ENCODE data around the gene AP1B1. TPM values are rescaled to one million over a fixed set of nuclear protein-coding genes. Genes with fewer than 3 reads are reported as not detected.

AP1B1 gene
- total and polyA plus RNA-seq, 4 donors = 17.6 to 63.4 (median 44.0) TPM

DNA sequence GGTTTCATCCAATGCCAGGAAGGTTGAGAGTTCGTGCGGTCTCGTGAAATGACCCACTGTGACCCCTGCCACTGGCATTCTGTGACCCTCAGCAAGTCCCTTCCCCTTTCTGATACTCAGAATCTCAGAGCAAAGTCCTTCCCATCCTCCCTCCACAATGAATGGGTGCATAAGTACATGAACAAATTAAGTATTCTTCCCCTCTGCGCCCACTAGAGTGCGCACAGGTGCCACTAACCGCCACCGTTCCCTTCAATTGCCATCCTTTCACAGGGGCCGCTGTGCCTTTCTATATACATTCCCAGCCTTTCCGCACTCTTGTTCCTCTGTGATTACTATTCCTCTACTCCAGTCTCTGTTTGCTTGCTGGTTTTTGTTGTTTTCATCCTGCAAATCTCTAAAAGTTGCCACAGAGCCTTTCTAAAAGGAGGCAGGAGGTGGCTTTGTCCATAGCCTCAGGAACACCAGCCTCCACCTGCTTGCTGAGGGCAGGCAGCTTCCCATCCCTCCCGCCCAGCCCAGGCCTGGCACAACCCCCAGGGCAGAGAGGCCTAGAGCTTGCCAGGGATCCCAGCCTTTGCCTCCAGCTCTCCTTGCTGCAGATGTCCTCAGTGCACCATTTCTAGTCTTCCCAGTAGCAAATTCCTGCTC, 6.7 kb upstream of the AP1B1 start:
- Histone ChIP-seq H3K36me3 (ENCODE audit: control insufficient read depth in 4 of 4, insufficient read depth in 3 of 4, low read depth in 1 of 4, low read length in 3 of 4) (no peaks in the 10 kb centered on the region), H3K9ac (ENCODE audit: low read depth in 1 of 2, low read length in 2 of 2) (no peak overlapping the region), H3K9me3 (ENCODE audit: control insufficient read depth in 4 of 4, low read length in 3 of 4) (no peaks in the 10 kb centered on the region), H3K4me1 (ENCODE audit: control insufficient read depth in 4 of 4, insufficient read depth in 4 of 4, low read length in 3 of 4) (peaks cover 5 to 11% (median 9%) of the 10 kb centered on the region in 4 donors), H3K27ac (ENCODE audit: low read depth in 1 of 2, low read length in 2 of 2) (no peak overlapping the region), H3K4me3 (ENCODE audit: low read depth in 1 of 3, low read length in 3 of 3) (no peak overlapping the region), H3K27me3 (ENCODE audit: control insufficient read depth in 4 of 4, insufficient read depth in 4 of 4, low read length in 3 of 4) (no peaks in the 10 kb centered on the region)
- 7% methylated on average over 10 of the region's 10 CpGs for WGBS
- DNase-seq (ENCODE audit: low spot score) = peak; percentile 67
- TF ChIP-seq HNF4G (IDR thresholded peaks at IDR 0.05) (peak; percentile 90), EGR1 (IDR thresholded peaks at IDR 0.05; ENCODE audit: low read depth in 2 of 2) (no peak), RXRA (IDR thresholded peaks at IDR 0.05) (peak; percentile 19 to 64), HNF4A (conservative IDR thresholded peaks at IDR 0.05) (peak; percentile 80 to 92), JUND (IDR thresholded peaks at IDR 0.05) (no peak), TAF1 (conservative IDR thresholded peaks at IDR 0.05) (no peak), SP1 (IDR thresholded peaks at IDR 0.05) (peak; percentile 45), FOXA1 (IDR thresholded peaks at IDR 0.05) (no peak), RAD21 (IDR thresholded peaks at IDR 0.05) (peak; percentile 94 to 96)
- TF ChIP-seq, protein P1, sequence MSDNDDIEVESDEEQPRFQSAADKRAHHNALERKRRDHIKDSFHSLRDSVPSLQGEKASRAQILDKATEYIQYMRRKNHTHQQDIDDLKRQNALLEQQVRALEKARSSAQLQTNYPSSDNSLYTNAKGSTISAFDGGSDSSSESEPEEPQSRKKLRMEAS (IDR thresholded peaks at IDR 0.05) = no peak
- TF ChIP-seq, protein P2, sequence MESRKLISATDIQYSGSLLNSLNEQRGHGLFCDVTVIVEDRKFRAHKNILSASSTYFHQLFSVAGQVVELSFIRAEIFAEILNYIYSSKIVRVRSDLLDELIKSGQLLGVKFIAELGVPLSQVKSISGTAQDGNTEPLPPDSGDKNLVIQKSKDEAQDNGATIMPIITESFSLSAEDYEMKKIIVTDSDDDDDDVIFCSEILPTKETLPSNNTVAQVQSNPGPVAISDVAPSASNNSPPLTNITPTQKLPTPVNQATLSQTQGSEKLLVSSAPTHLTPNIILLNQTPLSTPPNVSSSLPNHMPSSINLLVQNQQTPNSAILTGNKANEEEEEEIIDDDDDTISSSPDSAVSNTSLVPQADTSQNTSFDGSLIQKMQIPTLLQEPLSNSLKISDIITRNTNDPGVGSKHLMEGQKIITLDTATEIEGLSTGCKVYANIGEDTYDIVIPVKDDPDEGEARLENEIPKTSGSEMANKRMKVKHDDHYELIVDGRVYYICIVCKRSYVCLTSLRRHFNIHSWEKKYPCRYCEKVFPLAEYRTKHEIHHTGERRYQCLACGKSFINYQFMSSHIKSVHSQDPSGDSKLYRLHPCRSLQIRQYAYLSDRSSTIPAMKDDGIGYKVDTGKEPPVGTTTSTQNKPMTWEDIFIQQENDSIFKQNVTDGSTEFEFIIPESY (IDR thresholded peaks at IDR 0.05) = no peak
- TF ChIP-seq, protein P3, sequence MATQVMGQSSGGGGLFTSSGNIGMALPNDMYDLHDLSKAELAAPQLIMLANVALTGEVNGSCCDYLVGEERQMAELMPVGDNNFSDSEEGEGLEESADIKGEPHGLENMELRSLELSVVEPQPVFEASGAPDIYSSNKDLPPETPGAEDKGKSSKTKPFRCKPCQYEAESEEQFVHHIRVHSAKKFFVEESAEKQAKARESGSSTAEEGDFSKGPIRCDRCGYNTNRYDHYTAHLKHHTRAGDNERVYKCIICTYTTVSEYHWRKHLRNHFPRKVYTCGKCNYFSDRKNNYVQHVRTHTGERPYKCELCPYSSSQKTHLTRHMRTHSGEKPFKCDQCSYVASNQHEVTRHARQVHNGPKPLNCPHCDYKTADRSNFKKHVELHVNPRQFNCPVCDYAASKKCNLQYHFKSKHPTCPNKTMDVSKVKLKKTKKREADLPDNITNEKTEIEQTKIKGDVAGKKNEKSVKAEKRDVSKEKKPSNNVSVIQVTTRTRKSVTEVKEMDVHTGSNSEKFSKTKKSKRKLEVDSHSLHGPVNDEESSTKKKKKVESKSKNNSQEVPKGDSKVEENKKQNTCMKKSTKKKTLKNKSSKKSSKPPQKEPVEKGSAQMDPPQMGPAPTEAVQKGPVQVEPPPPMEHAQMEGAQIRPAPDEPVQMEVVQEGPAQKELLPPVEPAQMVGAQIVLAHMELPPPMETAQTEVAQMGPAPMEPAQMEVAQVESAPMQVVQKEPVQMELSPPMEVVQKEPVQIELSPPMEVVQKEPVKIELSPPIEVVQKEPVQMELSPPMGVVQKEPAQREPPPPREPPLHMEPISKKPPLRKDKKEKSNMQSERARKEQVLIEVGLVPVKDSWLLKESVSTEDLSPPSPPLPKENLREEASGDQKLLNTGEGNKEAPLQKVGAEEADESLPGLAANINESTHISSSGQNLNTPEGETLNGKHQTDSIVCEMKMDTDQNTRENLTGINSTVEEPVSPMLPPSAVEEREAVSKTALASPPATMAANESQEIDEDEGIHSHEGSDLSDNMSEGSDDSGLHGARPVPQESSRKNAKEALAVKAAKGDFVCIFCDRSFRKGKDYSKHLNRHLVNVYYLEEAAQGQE (IDR thresholded peaks at IDR 0.05) = no peak
- TF ChIP-seq, protein P4, sequence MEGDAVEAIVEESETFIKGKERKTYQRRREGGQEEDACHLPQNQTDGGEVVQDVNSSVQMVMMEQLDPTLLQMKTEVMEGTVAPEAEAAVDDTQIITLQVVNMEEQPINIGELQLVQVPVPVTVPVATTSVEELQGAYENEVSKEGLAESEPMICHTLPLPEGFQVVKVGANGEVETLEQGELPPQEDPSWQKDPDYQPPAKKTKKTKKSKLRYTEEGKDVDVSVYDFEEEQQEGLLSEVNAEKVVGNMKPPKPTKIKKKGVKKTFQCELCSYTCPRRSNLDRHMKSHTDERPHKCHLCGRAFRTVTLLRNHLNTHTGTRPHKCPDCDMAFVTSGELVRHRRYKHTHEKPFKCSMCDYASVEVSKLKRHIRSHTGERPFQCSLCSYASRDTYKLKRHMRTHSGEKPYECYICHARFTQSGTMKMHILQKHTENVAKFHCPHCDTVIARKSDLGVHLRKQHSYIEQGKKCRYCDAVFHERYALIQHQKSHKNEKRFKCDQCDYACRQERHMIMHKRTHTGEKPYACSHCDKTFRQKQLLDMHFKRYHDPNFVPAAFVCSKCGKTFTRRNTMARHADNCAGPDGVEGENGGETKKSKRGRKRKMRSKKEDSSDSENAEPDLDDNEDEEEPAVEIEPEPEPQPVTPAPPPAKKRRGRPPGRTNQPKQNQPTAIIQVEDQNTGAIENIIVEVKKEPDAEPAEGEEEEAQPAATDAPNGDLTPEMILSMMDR (IDR thresholded peaks at IDR 0.05; ENCODE audit: low read depth, low read length, missing input control) = peak; percentile 82

DNA sequence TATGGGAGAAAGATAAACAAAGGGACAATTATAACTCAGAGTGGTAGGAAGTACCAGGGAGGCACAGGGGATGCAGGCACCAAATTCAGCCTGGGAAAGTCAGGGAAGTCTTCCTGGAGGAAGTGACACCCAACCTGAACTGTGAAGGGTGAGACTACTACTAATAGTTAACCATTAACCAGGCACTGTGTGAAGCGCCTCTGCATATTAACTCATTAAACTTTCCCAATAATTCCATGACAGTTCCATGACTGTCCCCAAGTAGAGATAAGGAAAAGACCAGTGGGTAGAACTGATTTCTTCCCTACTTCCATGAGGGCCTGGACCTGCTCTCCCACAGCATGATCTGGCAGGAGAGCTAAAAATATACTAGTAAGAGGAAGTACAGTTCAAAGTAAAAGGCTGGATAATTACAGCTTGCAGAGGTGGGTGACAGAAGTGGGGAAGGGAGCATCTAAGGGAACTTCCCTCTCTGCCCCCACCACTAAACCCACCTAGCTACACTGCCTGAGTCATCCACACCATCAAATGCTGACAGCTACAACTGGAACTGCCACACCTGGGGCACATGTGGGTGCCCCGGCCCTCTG, 4.7 kb upstream of the AP1B1 start:
- DNase-seq (ENCODE audit: low spot score) = no peak
- Histone ChIP-seq H3K4me1 (ENCODE audit: control insufficient read depth in 4 of 4, insufficient read depth in 4 of 4, low read length in 3 of 4) (peaks cover 10 to 19% (median 12%) of the 10 kb centered on the region in 4 donors), H3K9me3 (ENCODE audit: control insufficient read depth in 4 of 4, low read length in 3 of 4) (no peaks in the 10 kb centered on the region), H3K36me3 (ENCODE audit: control insufficient read depth in 4 of 4, insufficient read depth in 3 of 4, low read depth in 1 of 4, low read length in 3 of 4) (no peaks in the 10 kb centered on the region), H3K9ac (ENCODE audit: low read depth in 1 of 2, low read length in 2 of 2) (no peak overlapping the region), H3K4me3 (ENCODE audit: low read depth in 1 of 3, low read length in 3 of 3) (no peak overlapping the region), H3K27ac (ENCODE audit: low read depth in 1 of 2, low read length in 2 of 2) (no peak overlapping the region), H3K27me3 (ENCODE audit: control insufficient read depth in 4 of 4, insufficient read depth in 4 of 4, low read length in 3 of 4) (no peaks in the 10 kb centered on the region)
- 64% methylated on average over 2 of the region's 2 CpGs for WGBS
- TF ChIP-seq YY1 (IDR thresholded peaks at IDR 0.05) = no peak
- TF ChIP-seq, protein P3 (IDR thresholded peaks at IDR 0.05) = no peak
- no peak for TF ChIP-seq JUND (IDR thresholded peaks at IDR 0.05)
- no peak for TF ChIP-seq GABPA (IDR thresholded peaks at IDR 0.05 in 1 of 2, conservative IDR thresholded peaks at IDR 0.05 in 1 of 2)
- TF ChIP-seq, protein P1 (IDR thresholded peaks at IDR 0.05) = no peak
- TF ChIP-seq RXRA (IDR thresholded peaks at IDR 0.05) = no peak
